Stimulated activated CD4-positive, alpha-beta T cell treated with anti-CD3 and anti-CD28 coated beads, Interleukin-1b, Interleukin-23, amount 100 ng/mL, for 24 hours (primary cell): Measurements from ENCODE around the gene ZNF627.
"Not testable (repeated sequence)": the region's sequence is repeated elsewhere in the genome, so short reads cannot be mapped to it uniquely, and the experiment has no call there.

ENCODE experiments used
- DNase-seq, 4 experiments: peaks; one replicate each; pipeline ENCODE4 v3.0.0-alpha.2; 2020; ENCODE audit warnings: low read depth in 4 of 4, low spot score in 1 of 4

ZNF627 gene

GRCh38 chr19:11620553-11620952, 23.3 kb downstream of the ZNF627 start:
- DNase-seq = no peak

GRCh38 chr19:11622401-11622800, 25.1 kb downstream of the ZNF627 start:
- DNase-seq = not testable (repeated sequence)

- DNase-seq = no peak
Observed at GRCh38 chr19:11624069-11624463, 26.8 kb downstream of the ZNF627 start.

GRCh38 chr19:11626252-11626651, 29.0 kb downstream of the ZNF627 start:
- DNase-seq = no peak

GRCh38 chr19:11633223-11633622, 35.9 kb downstream of the ZNF627 start:
- DNase-seq = no peak

- DNase-seq = not testable (repeated sequence)
Observed at GRCh38 chr19:11634018-11634662, 36.9 kb downstream of the ZNF627 start.

GRCh38 chr19:11639245-11639601, 41.9 kb downstream of the ZNF627 start:
- no peak for DNase-seq

GRCh38 chr19:11639602-11640471, 42.6 kb downstream of the ZNF627 start:
- peak; percentile 73 to 95 (median 84) for DNase-seq

GRCh38 chr19:11641244-11641643, 44.0 kb downstream of the ZNF627 start:
- DNase-seq = no peak

- no peak for DNase-seq
Observed at GRCh38 chr19:11642902-11643301, 45.6 kb downstream of the ZNF627 start.

GRCh38 chr19:11649941-11650340, 52.7 kb downstream of the ZNF627 start:
- DNase-seq = no peak

GRCh38 chr19:11651062-11651461, 53.8 kb downstream of the ZNF627 start:
- no peak for DNase-seq

- no peak for DNase-seq
Observed at GRCh38 chr19:11652056-11652455, 54.8 kb downstream of the ZNF627 start.

- no peak for DNase-seq
Observed at GRCh38 chr19:11652492-11652891, 55.2 kb downstream of the ZNF627 start.

GRCh38 chr19:11656535-11656934, 59.3 kb downstream of the ZNF627 start:
- DNase-seq = no peak

- no peak for DNase-seq
Observed at GRCh38 chr19:11657307-11657706, 60.0 kb downstream of the ZNF627 start.

- no peak for DNase-seq
Observed at GRCh38 chr19:11658970-11659369, 61.7 kb downstream of the ZNF627 start.

GRCh38 chr19:11659612-11660011, 62.3 kb downstream of the ZNF627 start:
- no peak for DNase-seq

GRCh38 chr19:11662278-11662677, 65.0 kb downstream of the ZNF627 start:
- DNase-seq = no peak

- no peak for DNase-seq
Observed at GRCh38 chr19:11663181-11663591, 65.9 kb downstream of the ZNF627 start.
